ENCODE measurements around the gene CFAP90. TPM values are rescaled to one million over a fixed set of nuclear protein-coding genes. Genes with fewer than 3 reads are reported as not detected.

The CFAP90 gene
- polyA plus RNA-seq, 1 of the 3 experiments (the other 2 are of a cell fraction) = 0.10 TPM

GRCh38 chr5:7888901-7889300, 38.0 kb upstream of the CFAP90 start:
- Histone ChIP-seq H4K20me1 (ENCODE audit: insufficient read depth) (no peaks in the 10 kb centered on the region), H3K79me2 (ENCODE audit: insufficient read depth) (no peaks in the 10 kb centered on the region), H3K27me3 (ENCODE audit: insufficient read depth) (no peaks in the 10 kb centered on the region), H3F3A (replicated peaks; ENCODE audit: insufficient read depth) (peaks cover 14% of the 10 kb centered on the region), H3K4me2 (no peak overlapping the region), H3K9ac (no peak overlapping the region), H3K4me3 (ENCODE audit: low read depth in 2 of 2, low read length in 1 of 2) (no peak overlapping the region), H3K4me1 (ENCODE audit: control insufficient read depth in 1 of 2, insufficient read depth in 2 of 2, low read depth in 1 of 2, low read length in 1 of 2) (no peaks in the 10 kb centered on the region), H3K9me2 (no peaks in the 10 kb centered on the region), H3K36me3 (replicated peaks in 1 of 2; ENCODE audit: control insufficient read depth in 1 of 2, insufficient read depth in 2 of 2, low read length in 1 of 2) (peaks cover 76 to 89% of the 10 kb centered on the region in 2 experiments), H3K9me3 (no peaks in the 10 kb centered on the region), H2AFZ (ENCODE audit: low read depth) (no peak overlapping the region), H3K27ac (ENCODE audit: low read depth in 2 of 2, low read length in 1 of 2) (no peak overlapping the region)
- no peak for TF ChIP-seq RFX5 (IDR thresholded peaks at IDR 0.05; ENCODE audit: low read length)
- no peak for TF ChIP-seq EZH2phosphoT487 (IDR thresholded peaks at IDR 0.05; ENCODE audit: borderline replicate concordance, low read depth)
- no peak for TF ChIP-seq CHD2 (IDR thresholded peaks at IDR 0.05; ENCODE audit: low read length, partially characterized antibody)
- TF ChIP-seq, protein P1, sequence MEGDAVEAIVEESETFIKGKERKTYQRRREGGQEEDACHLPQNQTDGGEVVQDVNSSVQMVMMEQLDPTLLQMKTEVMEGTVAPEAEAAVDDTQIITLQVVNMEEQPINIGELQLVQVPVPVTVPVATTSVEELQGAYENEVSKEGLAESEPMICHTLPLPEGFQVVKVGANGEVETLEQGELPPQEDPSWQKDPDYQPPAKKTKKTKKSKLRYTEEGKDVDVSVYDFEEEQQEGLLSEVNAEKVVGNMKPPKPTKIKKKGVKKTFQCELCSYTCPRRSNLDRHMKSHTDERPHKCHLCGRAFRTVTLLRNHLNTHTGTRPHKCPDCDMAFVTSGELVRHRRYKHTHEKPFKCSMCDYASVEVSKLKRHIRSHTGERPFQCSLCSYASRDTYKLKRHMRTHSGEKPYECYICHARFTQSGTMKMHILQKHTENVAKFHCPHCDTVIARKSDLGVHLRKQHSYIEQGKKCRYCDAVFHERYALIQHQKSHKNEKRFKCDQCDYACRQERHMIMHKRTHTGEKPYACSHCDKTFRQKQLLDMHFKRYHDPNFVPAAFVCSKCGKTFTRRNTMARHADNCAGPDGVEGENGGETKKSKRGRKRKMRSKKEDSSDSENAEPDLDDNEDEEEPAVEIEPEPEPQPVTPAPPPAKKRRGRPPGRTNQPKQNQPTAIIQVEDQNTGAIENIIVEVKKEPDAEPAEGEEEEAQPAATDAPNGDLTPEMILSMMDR (IDR thresholded peaks at IDR 0.05) = no peak
- no peak for TF ChIP-seq PBX3 (IDR thresholded peaks at IDR 0.05)
- TF ChIP-seq RAD21 (IDR thresholded peaks at IDR 0.05; ENCODE audit: low read length) = no peak
- TF ChIP-seq TAF1 (IDR thresholded peaks at IDR 0.05; ENCODE audit: borderline replicate concordance, low read depth, low read length) = no peak
- POLR2A ChIA-PET = no interaction called here
- CTCF ChIA-PET = interaction anchor here (1.2 to 2.3 kb wide), 2 partner anchors 8 to 39 kb away, joined by 3 to 13 read pairs; no protein-coding TSS in a partner anchor
- DNase-seq = no peak
- 96% methylated on average over 9 of the region's 9 CpGs for WGBS (ENCODE audit: low lambda C conversion rate)

- WGBS (ENCODE audit: low lambda C conversion rate) = 71% methylated on average over 7 of the region's 7 CpGs
- Histone ChIP-seq H3K27ac (ENCODE audit: low read depth in 2 of 2, low read length in 1 of 2) (no peak overlapping the region), H3K4me2 (no peak overlapping the region), H3K9me3 (no peaks in the 10 kb centered on the region), H2AFZ (ENCODE audit: low read depth) (no peak overlapping the region), H3K79me2 (ENCODE audit: insufficient read depth) (no peaks in the 10 kb centered on the region), H4K20me1 (ENCODE audit: insufficient read depth) (no peaks in the 10 kb centered on the region), H3K9me2 (no peaks in the 10 kb centered on the region), H3K4me3 (ENCODE audit: low read depth in 2 of 2, low read length in 1 of 2) (no peak overlapping the region), H3K4me1 (ENCODE audit: control insufficient read depth in 1 of 2, insufficient read depth in 2 of 2, low read depth in 1 of 2, low read length in 1 of 2) (no peaks in the 10 kb centered on the region), H3K9ac (no peak overlapping the region), H3K36me3 (replicated peaks in 1 of 2; ENCODE audit: control insufficient read depth in 1 of 2, insufficient read depth in 2 of 2, low read length in 1 of 2) (peaks cover 72 to 85% of the 10 kb centered on the region in 2 experiments), H3K27me3 (ENCODE audit: insufficient read depth) (no peaks in the 10 kb centered on the region), H3F3A (replicated peaks; ENCODE audit: insufficient read depth) (peaks cover 14% of the 10 kb centered on the region)
- peak; percentile 27 for DNase-seq
- POLR2A ChIA-PET = interaction anchor here (0.6 to 0.7 kb wide), 2 partner anchors 12 to 1086 kb away, joined by 3 to 4 read pairs; no protein-coding TSS in a partner anchor
- CTCF ChIA-PET = interaction anchor here (0.6 to 3.2 kb wide), 27 partner anchors 10 to 1404 kb away, joined by 3 to 21 read pairs (median 4); partner anchors contain the start of genes CFAP90, FASTKD3 and MTRR
- TF ChIP-seq TEAD4 (IDR thresholded peaks at IDR 0.05; ENCODE audit: borderline replicate concordance, insufficient read depth) (no peak), EZH2phosphoT487 (IDR thresholded peaks at IDR 0.05; ENCODE audit: borderline replicate concordance, low read depth) (no peak), RAD21 (IDR thresholded peaks at IDR 0.05; ENCODE audit: low read length) (peak; percentile 56), NFIC (IDR thresholded peaks at IDR 0.05; ENCODE audit: borderline replicate concordance) (no peak), USF2 (IDR thresholded peaks at IDR 0.05; ENCODE audit: borderline replicate concordance, low read depth, low read length) (no peak), PBX3 (IDR thresholded peaks at IDR 0.05) (no peak), TCF12 (IDR thresholded peaks at IDR 0.05) (no peak), IRF3 (IDR thresholded peaks at IDR 0.05; ENCODE audit: low read depth, low read length) (no peak)
- TF ChIP-seq, protein P1 (IDR thresholded peaks at IDR 0.05) = peak; percentile 72
These were observed 36.0 kb upstream of the CFAP90 start for GRCh38 chr5:7886849-7887475.
